H1 (cell line): ENCODE results near the gene AATK. TPM values are rescaled to one million over a fixed set of nuclear protein-coding genes. Genes with fewer than 3 reads are reported as not detected.

ENCODE experiments used
- CHD7 ChIP-seq: fragments of 300-600 bp; sonication (generic); IDR thresholded peaks from 2 replicates; pipeline ENCODE4 v1.7.1; 2012; ENCODE audit warnings: low read length, moderate library complexity, mild to moderate bottlenecking, inconsistent platforms; ENCODE audit not compliant: insufficient replicate concordance
- EP300 ChIP-seq, 2 experiments: IDR thresholded peaks; 1 replicate in 1 of 2; 2 replicates in 1 of 2; pipeline ENCODE4 v1.6.1; 2011 to 2012; ENCODE audit warnings: low read depth in 2 of 2, low read length in 2 of 2, mild to moderate bottlenecking in 2 of 2, borderline replicate concordance in 1 of 2, inconsistent platforms in 1 of 2, moderate library complexity in 1 of 2
- HDAC6 ChIP-seq: IDR thresholded peaks from one replicate; pipeline ENCODE4 v1.7.1; 2012; ENCODE audit warnings: low read depth, mild to moderate bottlenecking, inconsistent platforms, low read length, moderate library complexity
- JUND ChIP-seq: IDR thresholded peaks from 2 replicates; pipeline ENCODE4 v1.6.1; 2011; ENCODE audit warnings: mild to moderate bottlenecking, improper control_type of control experiment, low read length
- POLR2A ChIP-seq, 2 experiments: IDR thresholded peaks; 1 replicate in 1 of 2; 2 replicates in 1 of 2; pipeline ENCODE4 v1.6.1; 2011; ENCODE audit warnings: low read depth in 2 of 2, low read length in 2 of 2, mild to moderate bottlenecking in 2 of 2; ENCODE audit errors: control extremely low read depth in 1 of 2
- POU5F1 ChIP-seq: IDR thresholded peaks from 2 replicates; pipeline ENCODE4 v1.6.1; 2011; ENCODE audit warnings: low read depth, mild to moderate bottlenecking, low read length, moderate library complexity
- RNF2 ChIP-seq: fragments of 200-900, 300-1000 bp; sonication (generic); IDR thresholded peaks from 2 replicates; pipeline ENCODE4 v1.7.1; 2016; ENCODE audit warnings: borderline replicate concordance, low read depth, mild to moderate bottlenecking, antibody characterized with exemption, low read length; ENCODE audit not compliant: poor library complexity, severe bottlenecking; ENCODE audit errors: missing control alignments
- SIX5 ChIP-seq: IDR thresholded peaks from 2 replicates; pipeline ENCODE4 v1.6.1; 2011; ENCODE audit warnings: mild to moderate bottlenecking, low read depth, low read length
- polyA plus RNA-seq, 7 experiments: library from polyadenylated mRNA; depleted of rRNA in 3 of 7; stranded (reverse) in 5 of 7; unstranded in 2 of 7; fragments of >200 nt in 5 of 7; fragments of 200-250 nt in 2 of 7; gene quantifications; 1 replicate in 5 of 7; 2 replicates in 1 of 7; 4 replicates in 1 of 7; pipeline versions ENCODE4 v1.2.1 to v1.2.3, GENCODE V29; 2011 to 2013; ENCODE audit warnings: missing spikeins in 2 of 7, mixed read lengths in 2 of 7
- total RNA-seq: library from RNA; stranded (reverse); fragmentation: NEBNext Ultra II Directional; extraction: Animal tissue kit (Norgen Biotek cat#: 25700); gene quantifications from 2 replicates; pipeline ENCODE4 v1.2.1, GENCODE V29; 2021

AATK gene
- total and polyA plus RNA-seq, 2 of the 8 experiments (the other 6 are each of a cell fraction or from before 2014, with no cell fraction given) = 1.7 to 3.5 TPM

- TF ChIP-seq CHD7 (no peak), EP300 (IDR thresholded peaks at IDR 0.05; ENCODE audit: borderline replicate concordance in 1 of 2, low read depth in 2 of 2, low read length in 2 of 2) (no peak), POLR2A (IDR thresholded peaks at IDR 0.05; ENCODE audit: control extremely low read depth in 1 of 2, low read depth in 2 of 2, low read length in 2 of 2) (no peak), POU5F1 (no peak), HDAC6 (no peak), RNF2 (no peak), SIX5 (no peak), JUND (no peak)
Measured at GRCh38 chr17:81144423-81144781, 21.6 kb downstream of the AATK start (continued).
